GM06990 (cell line): ENCODE measurements around the gene HIC2.

Experiments
- DNase-seq: peaks from one replicate; pipeline ENCODE4 v3.0.0-alpha.2; 2011; ENCODE audit not compliant: insufficient read length; ENCODE audit errors: extremely low read depth
- H3K27me3 ChIP-seq: replicated peaks from 2 replicates; pipeline ENCODE4 v1.6.0; 2011; ENCODE audit warnings: low read length; ENCODE audit not compliant: control insufficient read depth, insufficient read depth
- H3K36me3 ChIP-seq: 2 replicates; pipeline ENCODE4 v1.5.1; 2011; ENCODE audit warnings: low read length; ENCODE audit not compliant: control insufficient read depth, insufficient read depth
- H3K4me3 ChIP-seq: replicated peaks from 2 replicates; pipeline ENCODE4 v1.5.1; 2011; ENCODE audit warnings: low read depth, mild to moderate bottlenecking, control low read depth, low read length
- TF ChIP-seq, protein P1 (sequence below): IDR thresholded peaks from 2 replicates; pipeline ENCODE4 v1.5.1; 2011; ENCODE audit warnings: low read length, control low read depth, mild to moderate bottlenecking, inconsistent platforms; ENCODE audit not compliant: insufficient read depth, poor library complexity, severe bottlenecking

HIC2 gene

DNA sequence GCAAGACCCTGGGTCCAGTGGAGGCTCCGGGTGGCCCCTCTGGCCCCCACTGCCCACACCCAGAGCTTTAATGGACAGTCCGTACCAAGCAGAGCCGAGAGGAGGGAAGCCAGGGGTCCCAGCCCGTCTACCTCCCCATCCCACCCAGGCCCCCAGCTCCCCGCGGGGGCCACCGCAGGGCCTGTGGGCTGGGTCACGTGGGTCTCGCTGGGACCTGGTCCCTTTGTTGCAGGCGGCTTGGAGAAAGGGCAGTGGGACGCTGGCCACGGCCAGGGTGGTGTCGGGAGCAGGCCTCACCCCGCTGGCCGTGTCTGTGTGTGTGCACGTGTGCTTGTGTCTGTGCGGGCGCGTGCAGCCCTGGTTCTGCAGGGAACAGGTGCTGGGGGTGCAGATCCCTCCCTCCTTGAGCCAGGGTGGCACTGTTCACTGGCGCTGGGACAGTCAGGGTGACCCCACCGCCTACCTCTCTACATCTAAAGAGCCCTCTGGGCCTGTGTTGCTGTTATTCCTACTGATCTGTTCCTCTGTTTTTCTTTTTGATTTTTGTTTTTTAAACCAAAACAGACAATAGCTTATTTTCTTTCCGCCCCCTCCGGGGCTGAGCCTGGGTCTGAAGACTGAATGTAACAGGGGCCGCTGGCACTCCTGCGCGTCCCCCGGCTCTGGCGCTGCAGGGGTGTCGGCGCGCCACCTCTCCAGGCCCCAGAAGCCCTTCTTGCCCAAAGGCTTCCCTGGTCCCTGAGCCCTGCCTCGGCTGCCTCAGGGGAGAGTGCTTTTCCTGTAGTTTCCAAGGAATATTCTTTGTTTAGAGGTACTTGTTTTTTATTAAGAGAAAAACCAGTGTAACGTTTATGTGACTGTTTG lies 29.9 kb downstream of the HIC2 start:
- peaks cover 11% of the 10 kb centered on the region for H3K36me3 ChIP-seq
- TF ChIP-seq, protein P1, sequence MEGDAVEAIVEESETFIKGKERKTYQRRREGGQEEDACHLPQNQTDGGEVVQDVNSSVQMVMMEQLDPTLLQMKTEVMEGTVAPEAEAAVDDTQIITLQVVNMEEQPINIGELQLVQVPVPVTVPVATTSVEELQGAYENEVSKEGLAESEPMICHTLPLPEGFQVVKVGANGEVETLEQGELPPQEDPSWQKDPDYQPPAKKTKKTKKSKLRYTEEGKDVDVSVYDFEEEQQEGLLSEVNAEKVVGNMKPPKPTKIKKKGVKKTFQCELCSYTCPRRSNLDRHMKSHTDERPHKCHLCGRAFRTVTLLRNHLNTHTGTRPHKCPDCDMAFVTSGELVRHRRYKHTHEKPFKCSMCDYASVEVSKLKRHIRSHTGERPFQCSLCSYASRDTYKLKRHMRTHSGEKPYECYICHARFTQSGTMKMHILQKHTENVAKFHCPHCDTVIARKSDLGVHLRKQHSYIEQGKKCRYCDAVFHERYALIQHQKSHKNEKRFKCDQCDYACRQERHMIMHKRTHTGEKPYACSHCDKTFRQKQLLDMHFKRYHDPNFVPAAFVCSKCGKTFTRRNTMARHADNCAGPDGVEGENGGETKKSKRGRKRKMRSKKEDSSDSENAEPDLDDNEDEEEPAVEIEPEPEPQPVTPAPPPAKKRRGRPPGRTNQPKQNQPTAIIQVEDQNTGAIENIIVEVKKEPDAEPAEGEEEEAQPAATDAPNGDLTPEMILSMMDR, result no peak
- DNase-seq, result no peak

GRCh38 chr22:21447694-21448402 lies 30.7 kb downstream of the HIC2 start:
- TF ChIP-seq, protein P1, result peak; percentile 33
- Histone ChIP-seq H3K27me3 (no peaks in the 10 kb centered on the region), H3K36me3 (peaks cover 11% of the 10 kb centered on the region), H3K4me3 (no peak overlapping the region)
- DNase-seq, result no peak

More for the DNA sequence above, 29.9 kb downstream of the HIC2 start:
- Histone ChIP-seq H3K4me3 (no peak overlapping the region), H3K27me3 (no peaks in the 10 kb centered on the region)

- Histone ChIP-seq H3K36me3 (peaks cover 11% of the 10 kb centered on the region), H3K4me3 (no peak overlapping the region), H3K27me3 (no peaks in the 10 kb centered on the region)
- no peak for DNase-seq
- TF ChIP-seq, protein P1, result no peak
These were observed 31.7 kb downstream of the HIC2 start for GRCh38 chr22:21448627-21449416.

DNA sequence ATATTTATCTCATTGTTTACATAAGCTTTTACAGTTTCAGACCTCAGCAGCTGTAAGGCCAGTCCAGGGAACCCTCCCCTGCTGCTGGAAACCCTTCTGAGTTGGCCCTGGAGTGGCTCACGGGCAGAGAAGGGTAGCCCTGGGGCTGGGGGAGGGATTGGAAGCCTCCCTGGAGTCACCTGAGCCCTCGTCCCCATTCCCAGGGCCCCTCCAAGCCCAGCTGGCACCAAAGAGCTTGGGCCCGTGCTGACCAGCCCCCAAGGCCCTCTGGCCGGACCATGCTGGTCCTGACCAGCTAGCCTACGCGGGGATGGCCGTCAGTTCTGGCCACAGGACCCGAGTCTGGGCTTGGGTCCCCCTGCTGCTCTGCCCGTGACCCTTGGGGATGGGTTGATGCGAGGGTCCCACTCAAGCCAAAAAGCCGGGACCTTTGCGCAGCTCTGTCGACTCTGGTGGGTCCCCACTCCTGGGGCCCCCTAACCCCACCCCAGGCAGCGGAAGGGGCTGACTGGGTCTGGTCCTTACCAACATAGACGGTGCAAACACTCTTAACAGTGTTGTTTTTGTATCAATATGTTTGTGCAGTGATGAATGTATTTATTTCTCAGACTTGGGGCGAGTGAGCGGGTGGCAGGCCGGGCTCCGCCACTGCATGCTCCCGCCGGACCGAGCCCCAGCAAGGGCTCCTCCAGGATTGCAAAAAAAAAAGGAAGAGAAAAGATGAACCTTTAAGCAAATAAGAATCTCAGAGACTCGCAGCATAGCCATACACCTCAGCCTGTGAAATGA lies 32.6 kb downstream of the HIC2 start:
- no peak for DNase-seq
- Histone ChIP-seq H3K27me3 (no peaks in the 10 kb centered on the region), H3K36me3 (peaks cover 9% of the 10 kb centered on the region), H3K4me3 (no peak overlapping the region)
- TF ChIP-seq, protein P1, result no peak

DNA sequence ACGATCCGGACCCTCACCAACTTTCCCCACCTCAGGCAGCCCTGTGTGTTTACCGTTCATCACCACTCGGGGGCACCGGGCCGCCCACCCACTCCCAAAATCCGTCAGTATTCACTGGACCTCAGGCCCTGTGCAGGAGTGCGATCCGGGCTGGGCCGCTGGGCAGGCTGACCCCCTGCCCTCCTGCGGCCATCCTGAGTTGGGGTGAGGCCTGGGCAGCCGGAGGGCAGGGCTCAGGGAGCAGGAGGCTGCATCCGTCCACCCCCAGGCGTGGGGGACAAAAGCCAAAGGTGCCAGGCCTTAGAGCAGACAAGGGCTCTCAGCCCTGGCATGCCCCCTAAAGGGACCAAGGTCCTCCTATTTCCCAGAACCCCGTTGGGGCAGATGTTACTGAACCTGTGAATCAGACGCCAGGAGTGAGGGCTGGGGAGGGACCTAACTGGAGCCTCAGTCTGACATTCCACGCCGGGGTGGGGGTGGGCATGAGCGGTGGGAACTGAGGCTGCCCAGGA lies 33.2 kb downstream of the HIC2 start:
- Histone ChIP-seq H3K36me3 (peaks cover 5% of the 10 kb centered on the region), H3K4me3 (no peak overlapping the region), H3K27me3 (no peaks in the 10 kb centered on the region)
- DNase-seq, result no peak
- TF ChIP-seq, protein P1, result peak; percentile 19
